ENCODE results near the gene CCL8.

The CCL8 gene

DNA sequence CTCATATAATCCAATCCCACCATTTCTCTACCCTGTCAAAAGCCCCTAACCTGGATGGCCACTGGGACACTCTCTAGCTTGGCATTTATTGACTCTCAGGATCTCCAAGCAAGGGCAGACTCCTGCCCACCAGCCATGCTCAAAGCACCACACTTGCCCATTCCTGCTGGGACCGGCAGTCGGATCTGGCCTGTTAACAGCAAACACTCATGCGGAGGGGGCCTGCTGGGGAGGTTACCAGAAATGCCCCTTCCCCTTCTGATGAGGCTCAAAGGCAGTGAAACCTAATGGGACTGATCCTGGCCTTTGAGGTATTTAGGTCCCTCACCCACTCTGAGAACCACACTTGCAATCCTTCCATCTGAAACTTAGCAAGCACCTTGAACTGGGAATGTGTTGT lies 50.3 kb downstream of the CCL8 start:
- TF ChIP-seq, protein P1, sequence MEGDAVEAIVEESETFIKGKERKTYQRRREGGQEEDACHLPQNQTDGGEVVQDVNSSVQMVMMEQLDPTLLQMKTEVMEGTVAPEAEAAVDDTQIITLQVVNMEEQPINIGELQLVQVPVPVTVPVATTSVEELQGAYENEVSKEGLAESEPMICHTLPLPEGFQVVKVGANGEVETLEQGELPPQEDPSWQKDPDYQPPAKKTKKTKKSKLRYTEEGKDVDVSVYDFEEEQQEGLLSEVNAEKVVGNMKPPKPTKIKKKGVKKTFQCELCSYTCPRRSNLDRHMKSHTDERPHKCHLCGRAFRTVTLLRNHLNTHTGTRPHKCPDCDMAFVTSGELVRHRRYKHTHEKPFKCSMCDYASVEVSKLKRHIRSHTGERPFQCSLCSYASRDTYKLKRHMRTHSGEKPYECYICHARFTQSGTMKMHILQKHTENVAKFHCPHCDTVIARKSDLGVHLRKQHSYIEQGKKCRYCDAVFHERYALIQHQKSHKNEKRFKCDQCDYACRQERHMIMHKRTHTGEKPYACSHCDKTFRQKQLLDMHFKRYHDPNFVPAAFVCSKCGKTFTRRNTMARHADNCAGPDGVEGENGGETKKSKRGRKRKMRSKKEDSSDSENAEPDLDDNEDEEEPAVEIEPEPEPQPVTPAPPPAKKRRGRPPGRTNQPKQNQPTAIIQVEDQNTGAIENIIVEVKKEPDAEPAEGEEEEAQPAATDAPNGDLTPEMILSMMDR (IDR thresholded peaks at IDR 0.05): no peak
- peak; percentile 56 for DNase-seq (ENCODE audit: low spot score)
- H3K4me3 ChIP-seq: no peak overlapping the region
- H3K27ac ChIP-seq: no peak overlapping the region

DNA sequence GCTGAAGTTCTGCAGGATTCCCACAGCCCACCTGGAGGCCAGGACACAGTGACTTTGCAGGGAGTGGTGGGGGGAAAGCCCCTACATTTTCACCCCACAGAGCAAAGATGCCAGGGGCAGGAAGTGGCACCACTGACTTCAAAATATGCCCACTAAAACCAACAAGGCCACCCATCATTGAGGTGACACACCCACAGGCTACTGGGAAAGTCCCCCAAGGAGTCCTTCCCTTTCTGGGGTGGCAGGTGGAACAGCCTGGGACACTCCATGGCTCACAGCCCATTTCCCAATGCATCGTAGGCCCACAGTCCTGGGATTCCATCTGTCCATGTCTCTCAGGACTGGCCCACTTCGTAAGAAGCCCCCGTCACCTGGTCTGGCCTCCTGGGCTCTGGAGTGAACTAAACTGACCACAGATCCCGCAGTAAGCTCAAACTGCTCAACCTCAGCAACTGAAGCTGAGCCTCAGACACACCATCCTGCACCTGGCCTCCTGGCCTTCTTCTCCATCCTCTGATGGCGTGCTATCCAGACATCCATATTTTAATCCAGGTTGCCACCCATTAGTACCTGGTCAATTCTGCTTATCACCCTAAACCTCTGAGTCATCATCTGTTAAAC lies 51.3 kb downstream of the CCL8 start:
- no peak overlapping the region for H3K27ac ChIP-seq
- DNase-seq (ENCODE audit: low spot score): peak; percentile 35
- H3K4me3 ChIP-seq: no peak overlapping the region
- TF ChIP-seq, protein P1 (IDR thresholded peaks at IDR 0.05): no peak

DNA sequence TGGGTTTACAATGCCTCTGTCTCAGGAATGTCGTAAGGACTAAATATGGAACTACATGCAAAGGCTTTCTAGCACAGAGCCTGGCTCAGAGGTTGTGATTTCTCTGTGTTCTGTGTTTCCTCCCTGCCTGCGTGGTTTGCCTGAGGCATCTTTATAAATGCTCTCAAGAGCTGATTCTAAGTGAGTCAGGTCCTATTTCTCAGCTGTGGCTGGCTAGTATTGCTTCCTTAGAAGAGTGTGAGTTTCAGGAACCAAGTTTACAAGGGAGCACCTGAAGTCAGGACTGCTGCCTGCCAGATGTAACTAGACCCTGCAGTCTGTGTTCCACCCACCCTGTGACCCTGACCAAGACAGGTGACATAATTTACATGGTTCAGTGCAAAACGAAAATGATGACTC lies 51.8 kb downstream of the CCL8 start:
- peak; percentile 40 for DNase-seq (ENCODE audit: low spot score)
- no peak overlapping the region for H3K27ac ChIP-seq
- TF ChIP-seq, protein P1 (IDR thresholded peaks at IDR 0.05): no peak
- H3K4me3 ChIP-seq: no peak overlapping the region
